ENCODE data around the gene NFATC2.

Gene NFATC2

DNA sequence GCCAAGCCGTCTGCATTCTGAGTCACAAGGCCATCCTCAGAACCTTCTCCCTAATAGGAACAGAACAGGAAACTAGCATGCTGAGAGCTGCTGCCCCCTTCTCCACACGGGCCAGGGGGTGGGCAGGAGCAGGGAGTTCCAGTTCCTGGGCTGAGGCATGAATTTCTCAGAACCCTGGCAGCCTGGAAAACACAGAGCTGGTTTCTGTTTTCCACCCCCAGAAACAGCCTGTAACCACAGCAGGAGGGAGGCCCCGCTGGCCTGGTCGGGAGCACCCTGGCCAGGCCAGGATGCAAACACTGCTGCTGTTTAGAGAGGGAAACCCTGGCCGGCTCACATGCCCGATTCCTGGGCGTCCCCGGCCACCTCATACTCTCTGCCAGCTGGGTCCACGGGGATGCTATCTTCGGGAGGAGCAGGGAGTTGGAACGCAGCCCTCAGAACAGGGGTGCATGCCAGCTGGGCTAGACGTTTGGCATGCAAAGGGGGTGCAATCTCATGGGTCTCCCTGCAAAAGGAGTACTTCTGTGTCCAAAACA, 130.1 kb downstream of the NFATC2 start:
- ATAC-seq = peak; percentile 88
- TF ChIP-seq BACH2 (CRISPR knock-in tag; IDR thresholded peaks at IDR 0.05; ENCODE audit: borderline replicate concordance) = no peak
- TF ChIP-seq, protein P1, sequence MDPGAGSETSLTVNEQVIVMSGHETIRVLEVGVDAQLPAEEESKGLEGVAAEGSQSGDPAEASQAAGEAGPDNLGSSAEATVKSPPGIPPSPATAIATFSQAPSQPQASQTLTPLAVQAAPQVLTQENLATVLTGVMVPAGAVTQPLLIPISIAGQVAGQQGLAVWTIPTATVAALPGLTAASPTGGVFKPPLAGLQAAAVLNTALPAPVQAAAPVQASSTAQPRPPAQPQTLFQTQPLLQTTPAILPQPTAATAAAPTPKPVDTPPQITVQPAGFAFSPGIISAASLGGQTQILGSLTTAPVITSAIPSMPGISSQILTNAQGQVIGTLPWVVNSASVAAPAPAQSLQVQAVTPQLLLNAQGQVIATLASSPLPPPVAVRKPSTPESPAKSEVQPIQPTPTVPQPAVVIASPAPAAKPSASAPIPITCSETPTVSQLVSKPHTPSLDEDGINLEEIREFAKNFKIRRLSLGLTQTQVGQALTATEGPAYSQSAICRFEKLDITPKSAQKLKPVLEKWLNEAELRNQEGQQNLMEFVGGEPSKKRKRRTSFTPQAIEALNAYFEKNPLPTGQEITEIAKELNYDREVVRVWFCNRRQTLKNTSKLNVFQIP (CRISPR knock-in tag; IDR thresholded peaks at IDR 0.05; ENCODE audit: borderline replicate concordance, low read depth) = no peak
- TF ChIP-seq, protein P2, sequence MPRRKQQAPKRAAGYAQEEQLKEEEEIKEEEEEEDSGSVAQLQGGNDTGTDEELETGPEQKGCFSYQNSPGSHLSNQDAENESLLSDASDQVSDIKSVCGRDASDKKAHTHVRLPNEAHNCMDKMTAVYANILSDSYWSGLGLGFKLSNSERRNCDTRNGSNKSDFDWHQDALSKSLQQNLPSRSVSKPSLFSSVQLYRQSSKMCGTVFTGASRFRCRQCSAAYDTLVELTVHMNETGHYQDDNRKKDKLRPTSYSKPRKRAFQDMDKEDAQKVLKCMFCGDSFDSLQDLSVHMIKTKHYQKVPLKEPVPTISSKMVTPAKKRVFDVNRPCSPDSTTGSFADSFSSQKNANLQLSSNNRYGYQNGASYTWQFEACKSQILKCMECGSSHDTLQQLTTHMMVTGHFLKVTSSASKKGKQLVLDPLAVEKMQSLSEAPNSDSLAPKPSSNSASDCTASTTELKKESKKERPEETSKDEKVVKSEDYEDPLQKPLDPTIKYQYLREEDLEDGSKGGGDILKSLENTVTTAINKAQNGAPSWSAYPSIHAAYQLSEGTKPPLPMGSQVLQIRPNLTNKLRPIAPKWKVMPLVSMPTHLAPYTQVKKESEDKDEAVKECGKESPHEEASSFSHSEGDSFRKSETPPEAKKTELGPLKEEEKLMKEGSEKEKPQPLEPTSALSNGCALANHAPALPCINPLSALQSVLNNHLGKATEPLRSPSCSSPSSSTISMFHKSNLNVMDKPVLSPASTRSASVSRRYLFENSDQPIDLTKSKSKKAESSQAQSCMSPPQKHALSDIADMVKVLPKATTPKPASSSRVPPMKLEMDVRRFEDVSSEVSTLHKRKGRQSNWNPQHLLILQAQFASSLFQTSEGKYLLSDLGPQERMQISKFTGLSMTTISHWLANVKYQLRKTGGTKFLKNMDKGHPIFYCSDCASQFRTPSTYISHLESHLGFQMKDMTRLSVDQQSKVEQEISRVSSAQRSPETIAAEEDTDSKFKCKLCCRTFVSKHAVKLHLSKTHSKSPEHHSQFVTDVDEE (CRISPR knock-in tag; IDR thresholded peaks at IDR 0.05) = 0 out of 2 replicates have a peak, but pooled peaks have one; percentile 9
- no peak for TF ChIP-seq ZC3H10 (CRISPR knock-in tag; IDR thresholded peaks at IDR 0.05)

DNA sequence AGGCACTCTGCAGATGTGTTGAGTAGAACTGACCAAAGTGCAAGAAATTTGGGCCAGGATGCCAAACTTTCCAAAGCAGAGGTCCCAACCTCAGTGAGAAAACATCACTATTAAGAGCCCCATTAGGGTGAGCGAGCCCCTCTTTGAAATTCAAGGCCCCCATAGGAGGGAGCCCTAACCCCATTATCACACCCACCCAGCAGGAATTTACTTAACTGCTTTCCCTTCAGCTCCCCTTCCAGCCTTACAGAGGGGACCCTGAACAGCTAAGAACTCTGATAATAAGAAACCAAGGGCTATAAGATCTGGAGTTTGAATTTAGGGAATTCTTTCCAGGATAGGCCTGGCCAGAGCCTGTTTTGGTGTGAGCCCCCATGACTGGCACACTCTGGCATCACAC, 130.6 kb downstream of the NFATC2 start:
- TF ChIP-seq, protein P1 (CRISPR knock-in tag; IDR thresholded peaks at IDR 0.05; ENCODE audit: borderline replicate concordance, low read depth) = no peak
- TF ChIP-seq, protein P3, sequence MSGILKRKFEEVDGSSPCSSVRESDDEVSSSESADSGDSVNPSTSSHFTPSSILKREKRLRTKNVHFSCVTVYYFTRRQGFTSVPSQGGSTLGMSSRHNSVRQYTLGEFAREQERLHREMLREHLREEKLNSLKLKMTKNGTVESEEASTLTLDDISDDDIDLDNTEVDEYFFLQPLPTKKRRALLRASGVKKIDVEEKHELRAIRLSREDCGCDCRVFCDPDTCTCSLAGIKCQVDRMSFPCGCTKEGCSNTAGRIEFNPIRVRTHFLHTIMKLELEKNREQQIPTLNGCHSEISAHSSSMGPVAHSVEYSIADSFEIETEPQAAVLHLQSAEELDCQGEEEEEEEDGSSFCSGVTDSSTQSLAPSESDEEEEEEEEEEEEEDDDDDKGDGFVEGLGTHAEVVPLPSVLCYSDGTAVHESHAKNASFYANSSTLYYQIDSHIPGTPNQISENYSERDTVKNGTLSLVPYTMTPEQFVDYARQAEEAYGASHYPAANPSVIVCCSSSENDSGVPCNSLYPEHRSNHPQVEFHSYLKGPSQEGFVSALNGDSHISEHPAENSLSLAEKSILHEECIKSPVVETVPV (CRISPR knock-in tag; IDR thresholded peaks at IDR 0.05) = no peak
- TF ChIP-seq ZFP30 (CRISPR knock-in tag; IDR thresholded peaks at IDR 0.05) (no peak), TOX (CRISPR knock-in tag; IDR thresholded peaks at IDR 0.05; ENCODE audit: borderline replicate concordance) (no peak), ARNTL (CRISPR knock-in tag; IDR thresholded peaks at IDR 0.05; ENCODE audit: borderline replicate concordance, low read depth) (no peak), ZC3H10 (CRISPR knock-in tag; IDR thresholded peaks at IDR 0.05) (no peak), PPARA (CRISPR knock-in tag; IDR thresholded peaks at IDR 0.05; ENCODE audit: borderline replicate concordance) (no peak), OSR1 (CRISPR knock-in tag; IDR thresholded peaks at IDR 0.05) (no peak), RARB (CRISPR knock-in tag; IDR thresholded peaks at IDR 0.05) (no peak), ZNF565 (CRISPR knock-in tag; conservative IDR thresholded peaks at IDR 0.05; ENCODE audit: low read depth) (no peak), ISL1 (CRISPR knock-in tag; IDR thresholded peaks at IDR 0.05) (no peak), TCF4 (CRISPR knock-in tag; IDR thresholded peaks at IDR 0.05; ENCODE audit: borderline replicate concordance) (no peak)
- peak; percentile 50 for ATAC-seq

DNA sequence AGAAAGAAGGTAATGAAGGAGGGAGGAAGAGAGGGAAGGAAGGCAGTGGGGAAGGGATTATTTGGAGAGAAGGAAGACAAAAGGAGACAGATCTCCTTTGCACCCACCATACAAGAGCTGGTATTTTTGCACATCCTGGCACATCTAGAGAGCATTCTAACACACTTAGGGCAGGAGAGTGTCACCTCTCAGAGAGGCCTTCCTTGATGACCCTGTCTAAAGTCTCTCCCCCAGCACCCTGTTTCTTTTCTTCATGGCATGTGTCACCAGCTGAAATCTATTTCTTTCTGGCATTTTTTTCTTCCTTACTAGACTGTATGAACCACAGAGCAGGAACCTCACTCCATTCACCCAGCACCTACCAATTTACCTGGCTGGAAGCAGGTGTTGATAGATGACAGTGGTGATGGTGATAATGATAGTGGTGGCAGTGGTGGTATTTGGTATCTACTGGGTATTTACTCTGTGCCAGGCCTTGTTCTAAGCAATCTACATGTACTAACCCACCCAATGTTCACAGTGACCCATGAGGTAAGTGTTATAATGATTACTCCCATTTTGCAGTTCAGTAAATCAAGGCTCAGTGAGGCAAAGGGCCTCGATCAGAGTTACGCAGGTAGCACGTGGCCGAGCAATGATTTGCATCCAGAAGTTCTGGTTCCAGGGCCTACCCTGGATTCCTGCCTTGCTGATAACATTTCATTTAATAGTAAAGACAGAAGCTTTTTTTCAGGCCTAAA, 131.8 kb downstream of the NFATC2 start:
- TF ChIP-seq, protein P4, sequence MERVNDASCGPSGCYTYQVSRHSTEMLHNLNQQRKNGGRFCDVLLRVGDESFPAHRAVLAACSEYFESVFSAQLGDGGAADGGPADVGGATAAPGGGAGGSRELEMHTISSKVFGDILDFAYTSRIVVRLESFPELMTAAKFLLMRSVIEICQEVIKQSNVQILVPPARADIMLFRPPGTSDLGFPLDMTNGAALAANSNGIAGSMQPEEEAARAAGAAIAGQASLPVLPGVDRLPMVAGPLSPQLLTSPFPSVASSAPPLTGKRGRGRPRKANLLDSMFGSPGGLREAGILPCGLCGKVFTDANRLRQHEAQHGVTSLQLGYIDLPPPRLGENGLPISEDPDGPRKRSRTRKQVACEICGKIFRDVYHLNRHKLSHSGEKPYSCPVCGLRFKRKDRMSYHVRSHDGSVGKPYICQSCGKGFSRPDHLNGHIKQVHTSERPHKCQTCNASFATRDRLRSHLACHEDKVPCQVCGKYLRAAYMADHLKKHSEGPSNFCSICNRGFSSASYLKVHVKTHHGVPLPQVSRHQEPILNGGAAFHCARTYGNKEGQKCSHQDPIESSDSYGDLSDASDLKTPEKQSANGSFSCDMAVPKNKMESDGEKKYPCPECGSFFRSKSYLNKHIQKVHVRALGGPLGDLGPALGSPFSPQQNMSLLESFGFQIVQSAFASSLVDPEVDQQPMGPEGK (CRISPR knock-in tag; IDR thresholded peaks at IDR 0.05; ENCODE audit: borderline replicate concordance) = no peak
- no peak for TF ChIP-seq TCF4 (CRISPR knock-in tag; IDR thresholded peaks at IDR 0.05; ENCODE audit: borderline replicate concordance)
- no peak for ATAC-seq

DNA sequence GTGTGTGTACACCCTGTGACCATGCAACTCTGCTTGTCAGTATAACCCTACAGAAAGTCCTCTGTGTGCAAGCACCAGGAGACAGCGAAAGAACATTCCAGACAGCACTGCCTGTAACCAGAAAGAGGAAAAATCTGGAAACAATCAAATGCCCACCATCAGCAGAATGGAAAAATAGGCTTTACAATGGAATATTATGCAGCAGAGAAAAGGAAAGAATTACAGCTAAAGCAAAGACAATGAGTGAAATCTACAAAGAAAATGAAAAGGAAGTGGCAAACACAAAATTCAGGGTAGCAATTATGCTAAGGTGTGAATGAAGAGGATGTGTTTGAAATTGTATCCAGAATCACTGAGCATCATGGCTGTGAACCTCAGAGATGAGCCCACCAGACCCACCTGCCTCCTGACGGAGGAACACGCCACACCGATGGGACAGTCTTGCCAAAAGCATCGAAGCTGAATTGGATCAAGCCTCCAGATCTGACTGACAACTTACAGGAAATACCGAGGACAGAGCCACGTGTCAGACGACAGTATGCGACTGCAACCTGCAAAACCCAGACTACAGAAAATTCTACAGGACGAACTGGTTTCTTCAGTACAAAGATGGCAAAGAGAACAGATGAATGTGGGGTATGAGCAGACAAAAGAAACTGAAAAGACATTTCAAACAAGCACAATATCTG, 133.2 kb downstream of the NFATC2 start:
- no peak for ATAC-seq
- TF ChIP-seq GLIS3 (CRISPR knock-in tag; IDR thresholded peaks at IDR 0.05) (no peak), ZNF8 (CRISPR knock-in tag; IDR thresholded peaks at IDR 0.05) (no peak), ZFP3 (CRISPR knock-in tag; IDR thresholded peaks at IDR 0.05) (no peak), PPARA (CRISPR knock-in tag; IDR thresholded peaks at IDR 0.05; ENCODE audit: borderline replicate concordance) (no peak)
- TF ChIP-seq, protein P4 (CRISPR knock-in tag; IDR thresholded peaks at IDR 0.05; ENCODE audit: borderline replicate concordance) = no peak
- TF ChIP-seq, protein P2 (CRISPR knock-in tag; IDR thresholded peaks at IDR 0.05) = no peak
